ENCODE data around the gene AK2. TPM values are rescaled to one million over a fixed set of nuclear protein-coding genes. Genes with fewer than 3 reads are reported as not detected.

The AK2 gene
- total RNA-seq, 4 donors from 2014 or later: 273 to 366 (median 293) TPM

GRCh38 chr1:32963746-32964460 is 72.8 kb downstream of the AK2 start:
- DNase-seq: peak; percentile 71 to 80 (median 75)
- no peaks in the 10 kb centered on the region for H3K36me3 ChIP-seq
- H3K27me3 ChIP-seq: no peaks in the 10 kb centered on the region
- TF ChIP-seq CTCF (IDR thresholded peaks at IDR 0.05) (peak in 2 of 6 experiments; percentile 18 to 26), POLR2A (IDR thresholded peaks at IDR 0.05) (peak in 1 of 2 donors; percentile 21)
- peak overlapping the region; percentile 87 to 100 (median 95) for H3K4me3 ChIP-seq
- peak overlapping the region; percentile 78 to 97 (median 94) for H3K27ac ChIP-seq
- H3K4me1 ChIP-seq: peaks cover 0 to 20% (median 9%) of the 10 kb centered on the region in 4 donors
- H3K9me3 ChIP-seq: no peaks in the 10 kb centered on the region

GRCh38 chr1:32962248-32962896 is 74.3 kb downstream of the AK2 start:
- H3K4me3 ChIP-seq: peak overlapping the region; percentile 87 to 100 (median 95)
- no peaks in the 10 kb centered on the region for H3K36me3 ChIP-seq
- peak overlapping the region; percentile 78 to 97 (median 94) for H3K27ac ChIP-seq
- DNase-seq: no peak
- H3K27me3 ChIP-seq: no peaks in the 10 kb centered on the region
- TF ChIP-seq CTCF (IDR thresholded peaks at IDR 0.05): no peak
- no peak for TF ChIP-seq POLR2A (IDR thresholded peaks at IDR 0.05)
- H3K9me3 ChIP-seq: no peaks in the 10 kb centered on the region
- peaks cover 0 to 25% (median 10%) of the 10 kb centered on the region in 4 donors for H3K4me1 ChIP-seq

GRCh38 chr1:32960819-32961355 is 75.8 kb downstream of the AK2 start:
- Histone ChIP-seq H3K27ac (no peak overlapping the region), H3K4me3 (no peak overlapping the region)
- TF ChIP-seq CTCF (IDR thresholded peaks at IDR 0.05): no peak
- no peak for TF ChIP-seq POLR2A (IDR thresholded peaks at IDR 0.05)

GRCh38 chr1:32960342-32960741 is 76.3 kb downstream of the AK2 start:
- Histone ChIP-seq H3K27me3 (no peaks in the 10 kb centered on the region), H3K27ac (no peak overlapping the region), H3K4me3 (no peak overlapping the region), H3K36me3 (no peaks in the 10 kb centered on the region), H3K4me1 (peaks cover 0 to 25% (median 10%) of the 10 kb centered on the region in 4 donors), H3K9me3 (no peaks in the 10 kb centered on the region)
- no peak for DNase-seq
- TF ChIP-seq CTCF (IDR thresholded peaks at IDR 0.05) (no peak), POLR2A (IDR thresholded peaks at IDR 0.05) (no peak)

More at GRCh38 chr1:32960819-32961355, 75.8 kb downstream of the AK2 start:
- peak in 1 of 3 donors; percentile 27 for DNase-seq
- Histone ChIP-seq H3K4me1 (peaks cover 0 to 25% (median 10%) of the 10 kb centered on the region in 4 donors), H3K9me3 (no peaks in the 10 kb centered on the region), H3K27me3 (no peaks in the 10 kb centered on the region), H3K36me3 (no peaks in the 10 kb centered on the region)

GRCh38 chr1:32958827-32959226 is 77.9 kb downstream of the AK2 start:
- H3K4me3 ChIP-seq: no peak overlapping the region
- TF ChIP-seq POLR2A (IDR thresholded peaks at IDR 0.05) (no peak), CTCF (IDR thresholded peaks at IDR 0.05) (no peak)
- no peak for DNase-seq
- no peak overlapping the region for H3K27ac ChIP-seq
- no peaks in the 10 kb centered on the region for H3K9me3 ChIP-seq
- peaks cover 0 to 25% (median 10%) of the 10 kb centered on the region in 4 donors for H3K4me1 ChIP-seq
- H3K27me3 ChIP-seq: no peaks in the 10 kb centered on the region
- H3K36me3 ChIP-seq: no peaks in the 10 kb centered on the region

Other genes starting within 250 kb of the AK2 start
- 10 to 100 TPM; 29.6 to 93.3 (median 50.4) TPM for gene YARS1, start 219.5 kb downstream of the AK2 start, total RNA-seq
- 100 to 1,000 TPM in 1 of 4 donors, 10 to 100 TPM in 3; 44.3 to 178 (median 58.1) TPM for gene S100PBP, start 219.2 kb downstream of the AK2 start, total RNA-seq
- gene FNDC5, start 166.0 kb downstream of the AK2 start, total RNA-seq: 1 to 10 TPM in 1 of 4 donors, not detected in 3; 1.8 TPM
- under 1 TPM in 1 of 4 donors, not detected in 3; 0.53 TPM for gene HPCA, start 150.4 kb downstream of the AK2 start, total RNA-seq
- gene TMEM54, start 135.5 kb downstream of the AK2 start, total RNA-seq: 100 to 1,000 TPM; 228 to 892 (median 538) TPM
- gene RNF19B, start 72.1 kb downstream of the AK2 start, total RNA-seq: 10 to 100 TPM; 28.1 to 62.1 (median 54.6) TPM
- gene AZIN2, start 44.3 kb upstream of the AK2 start, total RNA-seq: 10 to 100 TPM in 1 of 4 donors, 1 to 10 TPM in 2, under 1 TPM in 1; 0.95 to 26.4 (median 2.2) TPM
- 10 to 100 TPM in 3 of 4 donors, 1 to 10 TPM in 1; 3.5 to 22.8 (median 17.9) TPM for gene TRIM62, start 145.2 kb upstream of the AK2 start, total RNA-seq
- gene ZNF362, start 219.6 kb upstream of the AK2 start, total RNA-seq: 10 to 100 TPM in 2 of 4 donors, 1 to 10 TPM in 2; 5.9 to 28.9 (median 8.8) TPM